ENCODE measurements around the gene SLF2.

SLF2 gene

GRCh38 chr10:100986623-100986951 is 73.8 kb downstream of the SLF2 start:
- TF ChIP-seq GABPA (IDR thresholded peaks at IDR 0.05; ENCODE audit: low read depth) (no peak), REST (IDR thresholded peaks at IDR 0.05; ENCODE audit: insufficient replicate concordance, low read depth) (no peak), SPI1 (IDR thresholded peaks at IDR 0.05; ENCODE audit: borderline replicate concordance, low read depth) (no peak)
- DNase-seq (ENCODE audit: low read depth in 1 of 2, low spot score in 1 of 2) = no peak
- Histone ChIP-seq H3K27me3 (ENCODE audit: insufficient read depth, poor library complexity, severe bottlenecking) (no peaks in the 10 kb centered on the region), H3K27ac (replicated peaks) (peak overlapping the region; percentile 81), H3K4me3 (replicated peaks; ENCODE audit: insufficient read depth, low read length) (peak overlapping the region; percentile 97)

GRCh38 chr10:100986952-100987684 is 74.4 kb downstream of the SLF2 start, which contains the start of the genes MRPL43 and TWNK:
Gene MRPL43 (minus strand): TSS chr10:100987497. CDS start chr10:100987443, 54 bp downstream.
Gene TWNK (plus strand): TSS chr10:100987543. CDS start chr10:100988211, 668 bp downstream.
- Histone ChIP-seq H3K27me3 (ENCODE audit: insufficient read depth, poor library complexity, severe bottlenecking) (no peaks in the 10 kb centered on the region), H3K27ac (replicated peaks) (peak within 1 kb of the TSS; percentile 81), H3K4me3 (replicated peaks; ENCODE audit: insufficient read depth, low read length) (peak within 1 kb of the TSS; percentile 97)
- DNase-seq (ENCODE audit: low read depth in 1 of 2, low spot score in 1 of 2) = peak; percentile 83 to 85
- TF ChIP-seq SPI1 (IDR thresholded peaks at IDR 0.05; ENCODE audit: borderline replicate concordance, low read depth) = no peak
- TF ChIP-seq POLR2AphosphoS5 (IDR thresholded peaks at IDR 0.05; ENCODE audit: low read depth) = peak; percentile 83
- TF ChIP-seq GABPA (IDR thresholded peaks at IDR 0.05; ENCODE audit: low read depth) = peak; percentile 99
- no peak for TF ChIP-seq CTCF (IDR thresholded peaks at IDR 0.05; ENCODE audit: insufficient read depth, low read length)
- no peak for TF ChIP-seq REST (IDR thresholded peaks at IDR 0.05; ENCODE audit: insufficient replicate concordance, low read depth)

- TF ChIP-seq SPI1 (IDR thresholded peaks at IDR 0.05; ENCODE audit: borderline replicate concordance, low read depth) = no peak; the same call in 1 of the 2 replicates
- TF ChIP-seq GABPA (IDR thresholded peaks at IDR 0.05; ENCODE audit: low read depth) = no peak; the same call in 1 of the 2 replicates
- TF ChIP-seq REST (IDR thresholded peaks at IDR 0.05; ENCODE audit: insufficient replicate concordance, low read depth) = no peak
- no peak for TF ChIP-seq CTCF (IDR thresholded peaks at IDR 0.05; ENCODE audit: insufficient read depth, low read length)
- TF ChIP-seq POLR2AphosphoS5 (IDR thresholded peaks at IDR 0.05; ENCODE audit: low read depth) = no peak
- no peak for DNase-seq (ENCODE audit: low read depth in 1 of 2, low spot score in 1 of 2)
- H3K27ac ChIP-seq (replicated peaks) = peak overlapping the region; percentile 81
Observed at GRCh38 chr10:100987685-100988049, 74.9 kb downstream of the SLF2 start.

More at GRCh38 chr10:100987685-100988049, 74.9 kb downstream of the SLF2 start:
- Histone ChIP-seq H3K27me3 (ENCODE audit: insufficient read depth, poor library complexity, severe bottlenecking) (no peaks in the 10 kb centered on the region), H3K4me3 (replicated peaks; ENCODE audit: insufficient read depth, low read length) (peak overlapping the region; percentile 97)
